ENCODE results near the gene TTYH2.

Gene TTYH2

GRCh38 chr17:74216505-74216904 lies 3.1 kb downstream of the TTYH2 start:
- DNase-seq: no peak

GRCh38 chr17:74217037-74217730 lies 3.8 kb downstream of the TTYH2 start:
- no peak for DNase-seq

- no peak for DNase-seq
Observed at GRCh38 chr17:74217888-74218287, 4.5 kb downstream of the TTYH2 start.

GRCh38 chr17:74218436-74218835 lies 5.1 kb downstream of the TTYH2 start:
- no peak for DNase-seq

DNA sequence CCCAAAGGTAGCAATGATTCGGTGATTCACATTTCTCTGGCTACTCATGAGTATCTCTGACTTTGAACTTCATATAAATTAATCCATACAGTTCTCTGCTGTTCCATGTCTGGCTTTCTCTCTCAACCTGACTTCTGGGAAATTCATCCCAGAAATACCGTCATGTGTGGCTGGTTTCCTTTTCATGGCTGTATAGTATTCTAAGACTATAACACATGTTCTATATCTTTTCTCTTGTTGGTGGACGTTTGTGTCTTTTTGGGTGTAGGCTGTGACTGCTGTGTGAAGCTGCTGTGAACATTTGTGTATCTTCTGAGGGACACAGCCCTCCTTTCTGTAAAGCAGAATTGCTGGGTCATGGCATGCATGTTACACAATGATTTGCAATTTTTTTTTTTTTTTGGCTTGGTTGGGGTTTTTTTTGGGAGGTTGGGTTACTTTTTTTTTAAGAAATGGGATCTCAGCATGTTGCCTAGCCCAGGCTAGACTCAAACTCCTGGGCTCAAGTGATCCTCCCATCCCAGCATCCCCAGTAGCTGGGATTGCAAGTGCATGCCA lies 6.3 kb downstream of the TTYH2 start:
- no peak for DNase-seq

DNA sequence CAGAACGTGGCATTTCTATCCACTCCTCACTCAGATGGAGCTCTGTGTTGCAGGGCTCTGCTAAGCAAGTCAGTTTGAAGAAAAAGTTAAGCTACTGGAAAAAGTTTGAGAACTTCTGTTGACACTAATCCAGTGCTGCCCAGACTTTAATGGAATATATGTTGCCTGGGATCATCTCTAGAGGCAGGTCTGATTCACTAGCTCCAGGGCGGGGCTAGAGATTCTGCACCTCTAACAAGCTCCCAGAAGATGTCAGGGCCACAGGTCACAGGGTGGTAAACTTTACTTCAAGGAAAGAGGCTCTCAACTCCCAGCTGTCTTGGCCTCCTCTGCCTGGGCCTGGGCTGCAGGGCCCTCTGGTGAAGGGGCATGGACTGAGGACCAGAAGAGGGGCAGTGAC lies 6.8 kb downstream of the TTYH2 start:
- no peak for DNase-seq

DNA sequence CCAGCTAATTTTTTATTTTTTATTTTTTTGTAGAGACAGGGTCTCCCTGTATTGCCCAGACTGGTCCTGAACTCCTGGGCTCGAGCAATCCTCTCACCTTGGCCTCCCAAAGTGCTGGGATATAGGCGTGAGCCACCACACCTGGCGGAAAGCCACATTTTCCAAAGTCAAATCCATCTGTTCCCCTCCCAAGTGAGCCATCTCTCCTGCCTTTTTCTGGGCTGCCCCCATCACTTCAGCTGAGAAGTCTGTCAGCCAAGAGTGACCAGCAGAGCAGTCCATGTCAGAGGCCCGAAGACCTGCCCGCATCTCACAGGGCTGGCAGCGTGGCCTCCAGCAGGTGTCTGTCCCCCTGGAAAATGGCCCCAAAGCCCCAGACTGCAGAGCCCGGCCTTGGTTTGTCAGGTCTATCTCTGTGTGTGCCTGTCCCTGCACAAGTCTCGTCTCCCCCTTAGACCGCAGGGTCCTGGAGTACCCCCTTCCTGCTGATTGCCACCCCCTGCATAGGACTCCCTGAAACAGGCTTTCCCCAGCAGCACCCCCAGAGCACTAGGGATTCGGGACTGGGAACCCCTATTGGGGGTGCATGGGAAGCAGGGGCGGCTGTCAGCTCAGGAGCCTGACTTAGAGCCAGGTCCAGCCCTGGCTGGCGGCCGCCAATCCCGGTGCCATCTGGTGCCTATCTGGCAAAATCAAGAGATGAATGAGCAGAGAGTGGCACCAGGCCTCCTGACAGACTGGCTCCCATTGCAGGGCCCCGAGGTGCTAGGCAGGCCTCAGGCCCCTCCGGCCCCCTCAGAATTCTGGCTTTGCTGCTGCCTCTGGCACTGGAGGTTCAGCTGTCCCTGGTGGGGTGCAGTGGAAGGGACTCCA lies 7.8 kb downstream of the TTYH2 start:
- DNase-seq: no peak

DNA sequence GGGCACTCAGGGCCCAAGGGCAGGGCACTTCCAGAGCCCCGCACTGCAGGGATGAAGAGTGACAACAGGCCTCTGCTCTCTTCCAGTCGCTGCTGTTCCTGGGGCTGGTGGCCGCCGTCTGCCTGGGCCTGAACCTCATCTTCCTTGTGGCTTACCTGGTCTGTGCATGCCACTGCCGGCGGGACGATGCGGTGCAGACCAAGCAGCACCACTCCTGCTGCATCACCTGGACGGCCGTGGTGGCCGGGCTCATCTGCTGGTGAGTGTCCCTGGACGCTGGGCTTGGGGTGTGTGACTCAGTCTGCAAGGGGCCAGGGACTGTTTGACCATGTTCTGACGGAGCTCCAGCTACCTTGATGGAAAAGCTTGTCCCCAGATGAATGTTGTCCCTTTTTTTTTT lies 9.0 kb downstream of the TTYH2 start:
- DNase-seq: no peak

- DNase-seq: no peak
Observed at GRCh38 chr17:74223901-74224300, 10.5 kb downstream of the TTYH2 start.

DNA sequence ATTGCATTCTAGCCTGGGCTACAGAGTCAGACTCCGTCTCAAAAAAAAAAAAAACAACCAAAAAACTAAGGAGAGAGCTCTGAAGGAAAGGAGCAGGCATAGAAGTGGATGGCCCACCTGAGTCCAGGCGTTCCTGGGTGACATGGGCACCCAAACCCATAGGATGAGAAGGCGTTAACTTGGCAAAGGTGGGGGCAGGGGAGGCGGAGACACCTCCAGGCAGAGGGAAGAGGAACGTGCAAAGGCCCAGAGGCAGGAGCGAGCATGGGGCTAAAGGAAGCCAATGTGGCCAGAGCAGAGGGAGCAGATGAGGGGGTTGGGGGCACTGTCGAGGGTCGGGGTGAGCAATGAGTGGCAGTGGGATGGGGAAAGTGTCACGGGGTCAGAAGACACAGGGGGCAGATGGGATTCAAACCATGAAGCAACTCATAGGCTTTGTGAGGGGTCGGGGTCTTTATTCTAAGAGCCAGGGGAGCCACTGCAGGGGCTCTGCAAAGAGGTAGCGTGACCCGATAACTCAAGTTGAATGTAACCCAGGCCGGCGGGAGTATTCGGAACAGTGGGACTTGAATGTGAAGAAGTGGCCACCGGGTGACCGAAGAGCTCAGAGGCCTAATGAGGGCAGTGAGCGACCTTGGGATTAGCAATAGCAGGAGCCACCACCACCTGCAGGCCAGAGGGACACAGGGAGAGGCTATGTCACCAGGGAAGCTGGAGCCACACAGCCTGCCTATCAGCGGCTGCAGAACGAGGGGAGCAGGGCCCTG lies 11.8 kb downstream of the TTYH2 start:
- DNase-seq: no peak

GRCh38 chr17:74226252-74226651 lies 12.9 kb downstream of the TTYH2 start:
- DNase-seq: no peak

DNA sequence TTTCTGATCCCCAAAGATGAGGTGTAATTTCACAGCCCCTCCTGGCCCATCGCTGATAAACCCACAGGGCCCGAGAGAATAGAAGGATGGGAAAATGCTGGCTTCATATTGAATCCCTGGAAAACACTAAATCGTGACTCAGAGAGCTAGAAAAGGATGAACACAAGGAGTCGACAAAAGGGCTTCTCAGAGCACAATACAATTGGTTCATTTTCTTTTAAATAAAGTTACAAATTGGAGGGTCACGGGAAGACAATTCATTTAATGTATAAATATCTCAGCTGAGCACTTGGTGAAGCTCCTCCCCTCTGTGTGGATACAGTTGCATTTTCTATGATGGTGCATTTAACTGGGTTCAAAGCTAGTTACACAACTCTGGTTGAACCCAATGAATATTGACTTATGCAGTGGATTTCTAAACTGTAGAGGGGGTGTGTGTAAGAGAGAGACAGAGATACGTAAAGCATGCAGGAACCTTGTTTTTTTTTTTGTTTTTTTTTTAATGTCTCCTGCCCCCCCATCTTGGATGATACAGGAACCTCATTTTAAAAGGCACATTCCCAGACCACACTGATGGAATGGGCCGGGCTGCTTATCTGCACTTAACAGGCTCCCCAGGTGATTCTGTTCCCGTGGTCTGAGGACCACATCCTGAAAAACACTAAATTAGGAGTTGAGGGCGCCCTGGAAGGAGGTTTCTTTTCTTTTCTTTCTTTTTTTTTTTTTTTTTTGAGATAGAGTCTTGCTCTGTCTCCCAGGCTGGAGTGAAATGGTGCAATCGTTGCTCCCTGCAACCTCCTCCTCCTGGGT lies 14.1 kb downstream of the TTYH2 start:
- DNase-seq: no peak

DNA sequence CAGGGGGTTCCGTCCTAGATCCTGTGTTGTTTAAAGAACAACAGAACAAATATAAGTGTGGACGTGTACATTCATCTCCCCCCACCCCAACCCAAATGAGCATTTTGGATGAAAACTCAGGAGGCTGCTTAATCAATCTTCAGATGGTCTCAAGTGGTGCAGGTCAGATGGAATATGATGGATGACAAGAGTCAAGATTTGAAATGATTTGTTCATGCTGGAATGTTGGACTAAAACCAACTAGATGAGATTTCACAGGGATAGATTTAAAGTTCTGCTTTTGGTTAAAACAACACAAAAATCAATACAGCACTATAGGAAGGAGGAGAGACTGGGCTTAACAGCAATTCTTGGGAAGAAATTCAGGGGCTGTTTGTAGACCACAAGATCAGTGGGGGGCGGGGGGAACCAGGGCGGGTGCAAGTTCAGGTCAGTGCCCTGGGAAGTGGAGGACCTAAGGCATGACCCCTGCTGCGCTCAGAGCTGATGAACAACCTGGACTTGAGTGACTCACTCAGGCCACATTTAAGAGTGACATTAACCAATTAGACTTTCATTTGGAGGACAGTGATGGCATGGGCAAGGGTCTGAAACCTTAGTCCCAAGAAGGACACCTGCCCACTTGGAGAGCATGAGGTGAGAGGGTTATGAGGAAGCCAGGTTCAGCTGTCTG lies 15.1 kb downstream of the TTYH2 start:
- no peak for DNase-seq

GRCh38 chr17:74230896-74231295 lies 17.5 kb downstream of the TTYH2 start:
- no peak for DNase-seq

DNA sequence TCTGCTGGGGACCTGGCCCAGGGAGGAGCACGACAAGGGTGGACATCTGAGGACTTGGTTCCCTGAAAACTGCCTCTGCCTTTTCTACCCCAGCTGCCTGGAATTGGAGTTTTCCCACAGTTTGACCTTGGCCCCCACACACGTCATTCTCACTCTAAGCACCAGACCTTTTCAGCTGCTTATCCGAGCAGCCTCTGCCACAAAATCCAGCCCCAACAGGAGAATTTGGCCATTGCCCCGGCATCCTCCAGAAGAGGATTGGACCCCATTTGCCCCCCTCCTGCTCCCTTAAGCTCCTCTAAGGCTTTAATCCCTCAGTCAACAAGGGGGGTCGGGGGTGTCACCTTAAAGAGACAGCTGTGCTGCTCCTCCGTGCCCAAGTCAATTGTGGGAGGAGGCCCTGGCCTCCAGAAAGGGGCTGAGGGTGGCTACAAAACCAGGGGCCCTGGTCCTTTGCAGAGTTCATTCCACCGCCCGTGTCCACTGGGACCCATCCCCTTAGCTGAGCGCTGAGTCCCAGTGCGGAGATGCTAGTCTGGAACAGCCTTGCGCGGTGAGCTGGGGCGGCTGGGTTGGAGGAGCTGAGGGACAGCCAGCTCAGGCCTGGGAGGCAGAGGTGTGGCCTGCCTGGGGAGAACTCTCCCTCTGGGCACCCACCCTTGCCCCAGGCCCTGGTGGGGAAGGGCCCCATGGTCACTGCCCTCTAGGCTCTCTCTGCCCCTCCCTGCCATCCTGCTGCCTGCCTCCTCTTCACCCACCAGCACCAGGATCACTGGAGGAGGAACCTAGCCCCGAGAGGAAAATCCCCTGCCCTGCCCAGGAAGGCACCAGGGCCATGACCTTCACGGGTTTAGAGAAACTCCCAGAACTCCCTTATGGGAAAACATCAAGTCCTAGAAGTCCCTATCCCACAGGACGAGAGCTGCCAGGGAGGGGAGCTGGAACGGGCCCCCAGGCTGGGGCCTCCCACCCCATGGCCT lies 18.8 kb downstream of the TTYH2 start:
- DNase-seq: no peak

- no peak for DNase-seq
Observed at GRCh38 chr17:74233937-74234336, 20.6 kb downstream of the TTYH2 start.

DNA sequence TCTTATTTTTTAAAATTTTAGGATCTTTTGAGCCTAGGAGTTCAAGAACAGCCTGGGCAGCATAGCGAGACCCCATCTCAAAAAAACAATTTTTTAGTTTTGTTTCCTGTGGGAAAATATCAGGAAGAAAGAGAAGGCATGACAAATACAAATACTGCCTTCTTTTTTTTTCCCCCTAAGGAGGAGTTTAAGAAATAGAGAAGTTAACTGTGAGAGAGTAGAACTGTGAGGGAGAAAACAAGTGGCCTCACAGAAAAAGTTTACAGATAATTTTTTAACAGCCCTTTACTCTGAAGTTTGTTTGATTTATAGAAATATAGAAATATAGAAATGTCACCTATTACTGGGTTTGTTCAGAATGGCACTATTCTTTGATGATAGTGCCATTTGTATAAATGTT lies 21.1 kb downstream of the TTYH2 start:
- no peak for DNase-seq

- DNase-seq: no peak
Observed at GRCh38 chr17:74235040-74235581, 21.7 kb downstream of the TTYH2 start.

GRCh38 chr17:74235911-74236371 lies 22.6 kb downstream of the TTYH2 start:
- DNase-seq: no peak

GRCh38 chr17:74237321-74237720 lies 23.9 kb downstream of the TTYH2 start:
- no peak for DNase-seq

All from NCI-H2171 (cell line).